Islet of Langerhans (tissue), 1 donor: Measurements from ENCODE around the gene GJA4.

Experiments
- FAIRE-seq: peaks from one replicate; lab custom pipeline; 2011; peaks lifted over from hg19 to GRCh38; lab: Jason Lieb, UNC

GJA4 gene

GRCh38 chr1:34792868-34793727, at the start of gene GJA4:
GJA4 (plus strand) TSS chr1:34792999; CDS start chr1:34794214, 1,215 bp downstream.
- FAIRE-seq: no peak

- no peak for FAIRE-seq
Observed at GRCh38 chr1:34743775-34744174, 49.0 kb upstream of the GJA4 start.

GRCh38 chr1:34744851-34745250, 47.9 kb upstream of the GJA4 start:
- FAIRE-seq: no peak

DNA sequence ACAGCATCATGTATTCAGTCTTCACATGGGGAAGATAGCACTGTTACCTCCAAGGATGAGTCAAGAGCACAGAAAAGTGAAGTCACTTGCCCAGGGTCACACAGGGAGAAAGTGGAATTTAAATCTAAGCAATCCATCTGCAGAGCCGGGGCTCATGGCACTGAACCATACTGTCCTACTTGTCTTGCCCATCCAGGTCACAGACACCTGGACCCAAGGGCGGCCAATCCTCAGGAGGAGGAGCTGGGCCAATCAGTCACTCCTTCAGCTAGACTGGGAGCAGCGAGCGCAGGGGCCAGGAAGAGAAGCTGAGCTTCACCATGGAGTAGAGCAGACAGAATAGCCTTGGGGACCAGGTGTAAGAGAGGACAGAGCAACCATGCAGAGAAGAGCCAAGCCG, 47.1 kb upstream of the GJA4 start:
- FAIRE-seq: no peak

DNA sequence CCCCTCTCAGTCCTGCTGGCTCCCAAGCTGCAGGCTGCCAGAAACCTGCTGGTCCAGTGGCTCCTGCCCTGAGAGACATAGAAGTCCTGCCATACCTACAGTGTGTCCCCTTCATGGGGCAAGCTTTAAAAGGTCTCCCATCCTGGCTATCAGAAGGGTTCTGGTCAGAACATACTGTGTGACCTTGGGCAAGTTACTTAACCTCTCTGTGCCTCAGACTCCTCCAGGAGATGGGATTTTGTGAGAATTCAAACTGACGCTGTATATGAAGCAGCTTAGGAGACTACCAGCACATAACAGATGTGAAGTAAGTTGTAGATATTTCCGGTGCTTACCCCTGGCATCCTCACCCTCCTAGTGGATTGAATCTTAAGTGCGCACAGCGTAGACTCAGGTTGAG, 46.7 kb upstream of the GJA4 start:
- FAIRE-seq: no peak

DNA sequence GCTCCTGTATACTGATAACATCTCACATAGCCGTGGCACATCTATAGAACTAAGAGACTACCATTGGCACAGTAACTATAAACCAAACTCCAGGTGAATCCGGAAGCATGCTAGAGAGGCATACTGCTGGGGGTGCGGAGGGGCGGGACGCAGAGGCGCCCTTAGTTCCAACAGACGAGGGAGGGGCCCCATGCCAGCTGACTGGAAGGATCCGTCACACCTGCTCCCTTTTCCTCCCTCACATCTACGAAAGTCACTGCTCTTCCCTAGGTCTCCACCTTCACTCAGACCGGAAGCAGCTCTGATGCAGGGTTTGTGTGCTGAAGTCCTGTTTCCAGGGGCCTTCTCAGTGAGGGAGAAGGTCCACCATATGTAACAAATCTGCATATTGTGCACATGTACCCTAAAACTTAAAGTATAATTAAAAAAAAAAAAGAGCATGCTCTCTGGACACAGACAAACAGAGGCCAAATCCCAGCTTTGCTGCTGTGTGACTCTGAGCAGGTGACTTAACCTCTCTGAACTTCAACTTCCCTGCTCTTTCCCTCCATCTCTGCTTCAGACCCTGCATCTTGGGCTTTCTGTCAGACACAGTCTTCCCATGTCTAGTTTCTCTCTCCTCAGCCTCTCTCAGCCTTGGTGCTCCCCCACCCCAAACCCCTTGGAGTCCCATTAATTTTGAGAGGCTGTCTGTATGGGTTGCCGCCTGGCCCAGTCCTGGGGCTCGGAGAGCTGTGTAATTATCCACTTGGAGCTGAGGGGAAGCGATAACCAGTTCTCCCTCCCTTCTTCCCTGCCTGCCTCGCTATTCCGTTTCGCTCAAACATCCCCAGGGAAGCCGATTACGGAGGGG, 45.8 kb upstream of the GJA4 start:
- no peak for FAIRE-seq

- FAIRE-seq: no peak
Observed at GRCh38 chr1:34747638-34747941, 45.2 kb upstream of the GJA4 start.

DNA sequence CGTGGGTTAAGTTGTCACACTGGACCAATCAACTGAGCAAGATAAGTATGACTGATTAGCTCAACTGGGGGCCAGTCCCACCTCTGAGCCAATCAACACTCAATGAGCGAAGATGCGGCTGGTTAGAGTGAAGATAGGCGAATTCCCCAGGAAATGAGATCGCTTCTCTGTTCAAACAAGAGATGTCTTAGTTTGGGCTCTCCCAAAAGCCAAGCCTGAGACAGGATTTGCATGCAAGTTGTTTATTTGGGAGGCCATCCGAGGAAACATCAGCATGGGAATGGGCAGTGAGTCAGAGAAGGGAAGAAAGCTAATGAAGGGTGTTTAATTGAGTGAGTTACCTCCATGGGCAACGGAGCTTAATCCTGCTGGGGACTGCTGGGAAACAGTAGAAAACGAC, 42.8 kb upstream of the GJA4 start:
- FAIRE-seq: no peak

DNA sequence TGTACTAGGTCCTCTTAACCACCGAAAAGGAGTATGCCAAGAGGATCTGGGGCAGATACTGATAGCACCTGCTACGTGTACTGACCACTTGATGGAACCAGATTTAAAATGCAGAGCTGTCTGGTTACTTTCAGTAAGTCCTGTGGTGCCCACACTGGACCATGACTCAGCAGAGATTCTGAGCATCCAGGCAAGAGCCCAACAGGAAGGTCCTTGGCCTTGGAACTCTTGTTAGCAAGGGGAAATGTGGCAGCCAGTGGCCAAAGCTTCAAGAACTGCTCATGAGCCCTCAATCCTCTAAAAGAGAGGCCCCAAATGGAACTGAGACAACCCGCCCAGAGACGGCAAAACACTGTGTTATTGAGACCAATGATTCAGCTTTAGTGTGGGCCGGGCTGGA, 42.2 kb upstream of the GJA4 start:
- FAIRE-seq: no peak

GRCh38 chr1:34753163-34753562, 39.6 kb upstream of the GJA4 start:
- FAIRE-seq: no peak

DNA sequence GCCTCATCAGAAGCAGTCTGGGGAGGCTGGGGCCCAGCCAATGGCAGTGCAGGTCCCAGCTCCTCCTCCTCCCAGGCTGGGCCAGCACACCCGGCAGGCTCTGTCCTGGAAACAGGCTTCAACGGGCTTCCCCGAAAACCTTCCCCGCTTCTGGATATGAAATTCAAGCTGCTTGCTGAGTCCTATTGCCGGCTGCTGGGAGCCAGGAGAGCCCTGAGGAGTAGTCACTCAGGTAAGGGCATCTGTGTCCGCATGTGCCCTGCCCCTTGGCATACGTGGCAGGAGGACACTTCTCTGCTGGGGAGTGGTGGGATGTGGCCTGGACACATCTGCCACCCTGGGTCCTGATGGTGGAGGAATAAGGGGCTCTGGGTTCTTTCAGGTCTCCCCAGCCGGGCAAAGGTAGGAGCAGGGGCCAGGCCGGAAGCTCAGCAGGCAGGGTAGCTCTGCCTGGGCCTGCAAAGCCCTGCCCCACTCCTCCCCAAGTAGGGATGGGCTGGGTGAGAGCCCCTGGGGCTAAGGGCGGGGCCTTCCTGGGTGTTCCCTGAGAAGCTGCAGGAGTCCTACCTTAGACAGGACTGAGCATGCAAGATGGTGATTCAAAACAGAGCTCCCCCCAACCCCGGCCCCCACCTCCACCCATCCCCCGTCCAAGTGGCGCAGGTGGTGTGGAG, 37.7 kb upstream of the GJA4 start, which contains the start of gene GJB5:
Gene GJB5 (plus strand): TSS at position 84 of the 674 bp plus-strand sequence. CDS start 2,284 bp downstream, outside the sequence.
- FAIRE-seq: no peak

DNA sequence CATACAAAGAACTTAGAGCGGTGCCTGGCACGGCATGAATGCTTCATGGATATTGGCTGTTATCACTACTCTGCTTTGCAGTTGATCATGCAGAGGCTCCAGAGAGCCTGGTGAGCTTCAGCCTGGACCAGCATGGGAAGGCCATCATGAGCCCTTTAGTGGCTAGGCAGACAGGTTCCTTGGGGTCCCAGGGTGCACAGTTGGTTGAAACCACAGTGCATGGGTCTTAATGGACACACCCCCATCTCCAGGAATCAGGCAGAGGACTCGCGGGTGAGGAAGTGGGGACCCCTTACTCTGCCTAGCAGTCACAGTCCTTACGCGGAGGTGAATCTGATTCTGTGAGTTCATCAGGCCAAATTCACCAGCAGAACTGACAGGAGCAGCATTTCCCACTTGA, 36.8 kb upstream of the GJA4 start:
- FAIRE-seq: no peak

DNA sequence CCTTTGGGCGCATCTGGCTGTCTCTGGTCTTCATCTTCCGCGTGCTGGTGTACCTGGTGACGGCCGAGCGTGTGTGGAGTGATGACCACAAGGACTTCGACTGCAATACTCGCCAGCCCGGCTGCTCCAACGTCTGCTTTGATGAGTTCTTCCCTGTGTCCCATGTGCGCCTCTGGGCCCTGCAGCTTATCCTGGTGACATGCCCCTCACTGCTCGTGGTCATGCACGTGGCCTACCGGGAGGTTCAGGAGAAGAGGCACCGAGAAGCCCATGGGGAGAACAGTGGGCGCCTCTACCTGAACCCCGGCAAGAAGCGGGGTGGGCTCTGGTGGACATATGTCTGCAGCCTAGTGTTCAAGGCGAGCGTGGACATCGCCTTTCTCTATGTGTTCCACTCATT, 35.4 kb upstream of the GJA4 start:
- FAIRE-seq: no peak

GRCh38 chr1:34758751-34759150, 34.0 kb upstream of the GJA4 start:
- no peak for FAIRE-seq

- no peak for FAIRE-seq
Observed at GRCh38 chr1:34759503-34760357, 33.1 kb upstream of the GJA4 start, which contains the start of gene GJB4. GJB4 (plus strand) TSS chr1:34759740; CDS start chr1:34761255, 1,515 bp downstream.

DNA sequence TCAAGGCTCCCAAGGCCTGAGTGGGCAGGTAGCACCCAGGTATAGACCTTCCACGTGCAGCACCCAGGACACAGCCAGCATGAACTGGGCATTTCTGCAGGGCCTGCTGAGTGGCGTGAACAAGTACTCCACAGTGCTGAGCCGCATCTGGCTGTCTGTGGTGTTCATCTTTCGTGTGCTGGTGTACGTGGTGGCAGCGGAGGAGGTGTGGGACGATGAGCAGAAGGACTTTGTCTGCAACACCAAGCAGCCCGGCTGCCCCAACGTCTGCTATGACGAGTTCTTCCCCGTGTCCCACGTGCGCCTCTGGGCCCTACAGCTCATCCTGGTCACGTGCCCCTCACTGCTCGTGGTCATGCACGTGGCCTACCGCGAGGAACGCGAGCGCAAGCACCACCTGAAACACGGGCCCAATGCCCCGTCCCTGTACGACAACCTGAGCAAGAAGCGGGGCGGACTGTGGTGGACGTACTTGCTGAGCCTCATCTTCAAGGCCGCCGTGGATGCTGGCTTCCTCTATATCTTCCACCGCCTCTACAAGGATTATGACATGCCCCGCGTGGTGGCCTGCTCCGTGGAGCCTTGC, 31.5 kb upstream of the GJA4 start:
- FAIRE-seq: no peak

DNA sequence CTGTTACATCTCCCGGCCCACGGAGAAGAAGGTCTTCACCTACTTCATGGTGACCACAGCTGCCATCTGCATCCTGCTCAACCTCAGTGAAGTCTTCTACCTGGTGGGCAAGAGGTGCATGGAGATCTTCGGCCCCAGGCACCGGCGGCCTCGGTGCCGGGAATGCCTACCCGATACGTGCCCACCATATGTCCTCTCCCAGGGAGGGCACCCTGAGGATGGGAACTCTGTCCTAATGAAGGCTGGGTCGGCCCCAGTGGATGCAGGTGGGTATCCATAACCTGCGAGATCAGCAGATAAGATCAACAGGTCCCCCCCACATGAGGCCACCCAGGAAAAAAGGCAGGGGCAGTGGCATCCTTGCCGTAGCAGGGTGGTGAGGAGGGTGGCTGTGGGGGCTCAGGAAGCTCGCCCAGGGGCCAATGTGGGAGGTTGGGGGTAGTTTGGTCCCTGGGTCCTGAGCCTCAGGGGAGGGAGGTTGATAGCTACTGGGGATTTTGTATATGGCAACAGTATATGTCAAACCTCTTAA, 31.0 kb upstream of the GJA4 start:
- no peak for FAIRE-seq

GRCh38 chr1:34762474-34763141, 30.2 kb upstream of the GJA4 start:
- FAIRE-seq: no peak

GRCh38 chr1:34763142-34763781, 29.5 kb upstream of the GJA4 start:
- FAIRE-seq: no peak

GRCh38 chr1:34768856-34769255, 23.9 kb upstream of the GJA4 start:
- no peak for FAIRE-seq
